ENCODE results near the gene POLR2A. TPM values are rescaled to one million over a fixed set of nuclear protein-coding genes. Genes with fewer than 3 reads are reported as not detected.

Gene POLR2A
- total RNA-seq (2022; extraction: Qiagen RNA extraction; ENCODE audit: low read depth) = 69.1 to 95.1 TPM (median 80.5 TPM) in 5 replicates

GRCh38 chr17:7484067-7484918 is at the start of gene POLR2A:
TSS of gene POLR2A (plus strand) at chr17:7484366.

GRCh38 chr17:7439462-7440112 is 44.6 kb upstream of the POLR2A start, which contains the start of gene FGF11:
TSS of gene FGF11 (plus strand) at chr17:7439512. CDS start at chr17:7439621, 109 bp downstream.

DNA sequence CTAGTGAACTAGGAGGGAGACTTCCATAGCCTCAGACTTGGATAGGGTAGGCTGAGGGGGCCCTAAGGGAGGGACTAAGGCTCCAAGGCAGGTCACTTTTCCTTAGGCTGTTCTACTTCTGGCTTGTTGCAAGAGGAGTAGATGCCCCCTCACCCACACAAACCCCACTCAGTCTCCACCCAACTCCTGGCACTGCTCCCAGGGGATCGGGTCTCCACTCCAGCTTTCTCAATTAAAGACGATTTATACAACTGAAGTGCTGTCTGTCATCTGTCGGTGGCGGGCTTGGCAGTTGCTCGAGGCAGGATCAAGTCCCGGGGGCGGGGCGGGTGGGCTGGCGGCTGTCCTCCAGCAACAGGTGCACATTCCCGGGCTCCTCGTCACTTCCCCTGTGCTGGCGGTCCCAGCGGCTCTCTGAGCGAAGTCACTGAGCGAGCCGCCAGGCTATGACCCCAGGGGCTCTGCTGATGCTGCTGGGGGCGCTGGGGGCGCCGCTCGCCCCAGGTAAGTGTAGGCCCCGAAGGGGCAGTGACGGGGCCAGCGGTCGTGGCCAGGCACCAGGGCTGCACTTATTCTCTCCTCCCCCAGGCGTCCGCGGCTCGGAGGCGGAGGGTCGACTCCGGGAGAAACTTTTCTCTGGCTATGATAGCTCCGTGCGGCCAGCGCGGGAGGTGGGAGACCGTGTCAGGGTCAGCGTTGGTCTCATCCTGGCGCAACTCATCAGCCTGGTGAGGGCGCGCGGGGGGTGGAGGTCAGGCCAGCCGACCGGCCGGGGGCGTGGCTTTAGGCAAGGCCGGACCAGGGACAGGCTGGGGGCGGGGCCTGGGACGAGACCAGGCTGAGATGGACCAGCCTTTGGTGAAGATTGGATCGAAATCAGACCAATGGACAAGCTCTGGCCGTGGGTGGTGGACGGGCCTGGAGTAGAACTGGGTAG is 39.2 kb upstream of the POLR2A start, which contains the start of gene CHRNB1:
Gene CHRNB1 (plus strand): TSS at position 380 of the 937 bp plus-strand sequence. CDS start 67 bp downstream, at position 447.

DNA sequence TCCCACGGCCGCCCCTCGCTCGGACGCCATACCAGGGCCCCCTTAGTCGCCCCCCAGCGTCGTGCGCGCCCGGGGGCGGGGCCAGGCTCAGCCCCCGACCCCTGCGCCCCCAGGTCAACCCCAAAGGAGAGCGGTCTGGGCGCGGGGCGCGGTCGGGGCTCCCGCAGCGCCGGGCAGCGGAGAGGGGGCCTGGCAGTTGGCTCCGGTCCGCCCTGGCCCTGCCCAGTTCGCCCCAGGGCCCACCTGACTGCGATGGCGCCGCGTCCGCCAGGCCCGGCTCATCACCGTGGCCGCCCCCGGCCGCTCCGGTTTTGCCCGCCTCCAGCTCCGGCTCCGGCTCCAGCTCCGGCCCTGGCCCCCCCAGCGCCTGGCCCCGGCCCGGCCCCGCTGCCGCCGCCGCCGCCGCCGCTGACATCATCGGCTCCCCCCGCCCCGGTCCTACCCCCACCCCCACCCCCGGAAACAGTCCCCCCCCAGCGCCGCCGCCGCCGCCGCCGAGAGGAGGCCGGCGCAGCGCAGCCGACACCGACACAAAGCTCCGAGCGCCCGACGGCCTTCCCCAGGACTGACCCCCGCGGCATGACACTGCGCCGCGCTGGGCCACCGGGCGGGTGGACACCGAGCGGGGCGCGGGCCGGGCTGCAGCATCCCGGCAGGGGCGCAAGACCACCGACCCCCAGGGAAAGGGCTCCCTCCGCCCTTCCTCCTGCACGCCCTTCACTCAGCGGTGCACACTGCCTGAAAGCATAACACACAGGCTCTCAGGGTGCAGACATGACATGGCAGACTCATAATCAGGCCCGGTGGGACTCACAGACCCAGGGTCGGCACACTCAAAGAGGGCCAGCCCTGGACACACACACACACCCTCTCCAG is 4.7 kb upstream of the POLR2A start, which contains the start of gene ZBTB4:
Gene ZBTB4 (minus strand): TSS at position 419 of the 876 bp plus-strand sequence. CDS start 12,830 bp downstream, outside the sequence.

DNA sequence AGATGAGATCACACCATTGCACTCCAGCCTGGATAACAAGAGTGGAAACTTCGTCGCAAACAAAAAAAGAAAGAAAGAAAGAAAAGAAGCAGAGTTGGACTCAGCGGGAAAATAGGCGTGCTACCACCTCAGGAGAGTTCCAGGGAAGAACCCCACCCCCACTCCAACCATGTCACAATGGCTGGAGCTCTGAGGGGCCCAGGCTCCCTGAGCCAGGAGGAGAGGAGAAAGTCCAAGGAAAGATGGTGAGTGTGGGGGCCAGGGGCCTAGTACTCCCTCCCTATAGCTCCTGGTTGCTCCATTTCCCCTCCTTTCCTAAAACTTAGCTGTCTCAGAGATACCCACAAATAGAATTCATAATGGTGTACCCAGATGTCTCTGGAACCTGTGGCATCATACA is 2.9 kb upstream of the POLR2A start, which contains the start of gene SLC35G6:
Gene SLC35G6 (plus strand): TSS at position 172 of the 400 bp plus-strand sequence. CDS start 71 bp downstream, at position 243.

DNA sequence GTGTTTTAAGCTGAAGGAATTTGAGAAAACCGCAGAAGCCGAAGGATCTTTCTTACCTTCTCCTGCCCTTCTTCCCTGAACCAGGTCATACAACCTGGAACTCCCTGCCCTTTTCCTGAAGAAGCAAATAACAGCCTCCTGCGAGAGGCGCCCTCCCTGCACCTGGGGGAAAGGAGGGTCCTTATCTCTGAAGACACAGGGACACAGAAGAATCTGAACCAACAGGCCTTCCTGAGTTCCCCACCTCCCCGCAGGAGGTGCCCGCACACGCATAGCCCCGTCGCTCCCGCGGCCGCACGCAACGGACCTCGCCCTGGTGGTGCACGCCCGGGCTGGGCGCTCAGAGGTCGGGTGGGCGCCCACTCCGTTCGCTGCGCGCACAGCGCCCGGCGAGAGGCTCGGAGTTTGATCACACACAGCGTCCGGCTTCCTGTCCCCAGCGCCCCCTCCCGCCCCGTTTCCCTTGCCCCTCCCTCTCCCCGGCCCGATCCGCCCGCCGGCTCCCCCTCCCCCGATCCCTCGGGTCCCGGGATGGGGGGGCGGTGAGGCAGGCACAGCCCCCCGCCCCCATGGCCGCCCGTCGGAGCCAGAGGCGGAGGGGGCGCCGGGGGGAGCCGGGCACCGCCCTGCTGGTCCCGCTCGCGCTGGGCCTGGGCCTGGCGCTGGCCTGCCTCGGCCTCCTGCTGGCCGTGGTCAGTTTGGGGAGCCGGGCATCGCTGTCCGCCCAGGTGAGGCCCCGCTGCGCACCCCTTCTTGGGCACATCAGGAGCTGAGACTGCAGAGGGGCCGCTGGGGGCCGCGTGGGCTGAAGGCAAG is 64.6 kb downstream of the POLR2A start, which contains the start of gene TNFSF12:
Gene TNFSF12 (plus strand): TSS at position 474 of the 816 bp plus-strand sequence. CDS start 96 bp downstream, at position 570.

Other genes with a start within 250 kb of the POLR2A start
- 31.4 to 43.0 TPM (median 35.3 TPM) in 5 replicates for gene DVL2, start 249.8 kb upstream of the POLR2A start, total RNA-seq (2022; extraction: Qiagen RNA extraction; ENCODE audit: low read depth)
- 90.3 to 102 TPM (median 93.3 TPM) in 5 replicates for gene PHF23, start 244.9 kb upstream of the POLR2A start, total RNA-seq (2022; extraction: Qiagen RNA extraction; ENCODE audit: low read depth)
- gene GABARAP, start 241.9 kb upstream of the POLR2A start, total RNA-seq (2022; extraction: Qiagen RNA extraction; ENCODE audit: low read depth) = 605 to 729 TPM (median 704 TPM) in 5 replicates
- gene CTDNEP1, start 232.6 kb upstream of the POLR2A start, total RNA-seq (2022; extraction: Qiagen RNA extraction; ENCODE audit: low read depth) = 208 to 246 TPM (median 226 TPM) in 5 replicates
- 116 to 129 TPM (median 124 TPM) in 5 replicates for gene ELP5, start 232.2 kb upstream of the POLR2A start, total RNA-seq (2022; extraction: Qiagen RNA extraction; ENCODE audit: low read depth)
- gene CLDN7, start 221.9 kb upstream of the POLR2A start, total RNA-seq (2022; extraction: Qiagen RNA extraction; ENCODE audit: low read depth) = 0.63 to 0.91 TPM (median 0.76 TPM) in 5 replicates
- 0.13 to 0.27 TPM (median 0.16 TPM) in 5 replicates for gene SLC2A4, start 202.6 kb upstream of the POLR2A start, total RNA-seq (2022; extraction: Qiagen RNA extraction; ENCODE audit: low read depth)
- 0.40 to 0.60 TPM (median 0.53 TPM) in 5 replicates for gene YBX2, start 189.7 kb upstream of the POLR2A start, total RNA-seq (2022; extraction: Qiagen RNA extraction; ENCODE audit: low read depth)
- 1,614 to 1,831 TPM (median 1,704 TPM) in 5 replicates for gene EIF5A, start 176.7 kb upstream of the POLR2A start, total RNA-seq (2022; extraction: Qiagen RNA extraction; ENCODE audit: low read depth)
- gene GPS2, start 169.0 kb upstream of the POLR2A start, total RNA-seq (2022; extraction: Qiagen RNA extraction; ENCODE audit: low read depth) = 75.1 to 106 TPM (median 95.2 TPM) in 5 replicates
- gene NEURL4, start 155.0 kb upstream of the POLR2A start, total RNA-seq (2022; extraction: Qiagen RNA extraction; ENCODE audit: low read depth) = 27.1 to 33.9 TPM (median 31.9 TPM) in 5 replicates
- gene ACAP1, start 147.8 kb upstream of the POLR2A start, total RNA-seq (2022; extraction: Qiagen RNA extraction; ENCODE audit: low read depth) = 3.9 to 7.6 TPM (median 4.2 TPM) in 5 replicates
- 12.5 to 15.9 TPM (median 13.7 TPM) in 5 replicates for gene KCTD11, start 132.2 kb upstream of the POLR2A start, total RNA-seq (2022; extraction: Qiagen RNA extraction; ENCODE audit: low read depth)
- not detected in 5 replicates for gene TMEM95, start 129.2 kb upstream of the POLR2A start, total RNA-seq (2022; extraction: Qiagen RNA extraction; ENCODE audit: low read depth)
- 1.3 to 1.8 TPM (median 1.6 TPM) in 5 replicates for gene TNK1, start 103.3 kb upstream of the POLR2A start, total RNA-seq (2022; extraction: Qiagen RNA extraction; ENCODE audit: low read depth)
- gene PLSCR3, start 89.8 kb upstream of the POLR2A start, total RNA-seq (2022; extraction: Qiagen RNA extraction; ENCODE audit: low read depth) = 34.1 to 39.8 TPM (median 34.4 TPM) in 5 replicates
- gene TMEM256, start 80.3 kb upstream of the POLR2A start, total RNA-seq (2022; extraction: Qiagen RNA extraction; ENCODE audit: low read depth) = 181 to 226 TPM (median 200 TPM) in 5 replicates
- 15.4 to 21.5 TPM (median 18.0 TPM) in 5 replicates for gene NLGN2, start 76.5 kb upstream of the POLR2A start, total RNA-seq (2022; extraction: Qiagen RNA extraction; ENCODE audit: low read depth)
- 0.08 TPM in 1 of 5 replicates, not detected in the others for gene SPEM1, start 64.0 kb upstream of the POLR2A start, total RNA-seq (2022; extraction: Qiagen RNA extraction; ENCODE audit: low read depth)
- gene SPEM2, start 58.8 kb upstream of the POLR2A start, total RNA-seq (2022; extraction: Qiagen RNA extraction; ENCODE audit: low read depth) = 0.07 TPM in 1 of 5 replicates, not detected in the others
- 0.03 TPM in 2 of 5 replicates, not detected in the others for gene SPEM3, start 55.5 kb upstream of the POLR2A start, total RNA-seq (2022; extraction: Qiagen RNA extraction; ENCODE audit: low read depth)
- gene TMEM102, start 48.9 kb upstream of the POLR2A start, total RNA-seq (2022; extraction: Qiagen RNA extraction; ENCODE audit: low read depth) = 10.3 to 13.9 TPM (median 12.1 TPM) in 5 replicates
- 0.86 to 1.3 TPM (median 1.1 TPM) in 5 replicates for gene FGF11, start 44.9 kb upstream of the POLR2A start, total RNA-seq (2022; extraction: Qiagen RNA extraction; ENCODE audit: low read depth)
- gene CHRNB1, start 39.3 kb upstream of the POLR2A start, total RNA-seq (2022; extraction: Qiagen RNA extraction; ENCODE audit: low read depth) = 5.4 to 7.8 TPM (median 7.1 TPM) in 5 replicates
- 21.4 to 26.2 TPM (median 24.4 TPM) in 5 replicates for gene ZBTB4, start 4.7 kb upstream of the POLR2A start, total RNA-seq (2022; extraction: Qiagen RNA extraction; ENCODE audit: low read depth)
- gene SLC35G6, start 2.9 kb upstream of the POLR2A start, total RNA-seq (2022; extraction: Qiagen RNA extraction; ENCODE audit: low read depth) = not detected in 5 replicates
- 8.4 to 13.8 TPM (median 11.7 TPM) in 5 replicates for gene TNFSF12, start 64.7 kb downstream of the POLR2A start, total RNA-seq (2022; extraction: Qiagen RNA extraction; ENCODE audit: low read depth)
- gene TNFSF13, start 74.4 kb downstream of the POLR2A start, total RNA-seq (2022; extraction: Qiagen RNA extraction; ENCODE audit: low read depth) = 0.53 to 0.94 TPM (median 0.70 TPM) in 5 replicates
- gene SENP3, start 77.6 kb downstream of the POLR2A start, total RNA-seq (2022; extraction: Qiagen RNA extraction; ENCODE audit: low read depth) = 90.8 to 107 TPM (median 105 TPM) in 5 replicates
- gene CD68, start 95.3 kb downstream of the POLR2A start, total RNA-seq (2022; extraction: Qiagen RNA extraction; ENCODE audit: low read depth) = 31.9 to 41.8 TPM (median 37.0 TPM) in 5 replicates
- 117 to 176 TPM (median 130 TPM) in 5 replicates for gene MPDU1, start 99.5 kb downstream of the POLR2A start, total RNA-seq (2022; extraction: Qiagen RNA extraction; ENCODE audit: low read depth)
- 0.36 to 0.44 TPM (median 0.37 TPM) in 5 replicates for gene SOX15, start 105.7 kb downstream of the POLR2A start, total RNA-seq (2022; extraction: Qiagen RNA extraction; ENCODE audit: low read depth)
- gene FXR2, start 130.5 kb downstream of the POLR2A start, total RNA-seq (2022; extraction: Qiagen RNA extraction; ENCODE audit: low read depth) = 59.9 to 63.2 TPM (median 61.1 TPM) in 5 replicates
- gene SAT2, start 143.5 kb downstream of the POLR2A start, total RNA-seq (2022; extraction: Qiagen RNA extraction; ENCODE audit: low read depth) = 75.9 to 92.6 TPM (median 88.1 TPM) in 5 replicates
- 0.38 to 0.70 TPM (median 0.50 TPM) in 5 replicates for gene SHBG, start 145.8 kb downstream of the POLR2A start, total RNA-seq (2022; extraction: Qiagen RNA extraction; ENCODE audit: low read depth)
- gene ATP1B2, start 166.6 kb downstream of the POLR2A start, total RNA-seq (2022; extraction: Qiagen RNA extraction; ENCODE audit: low read depth) = 0.13 to 0.27 TPM (median 0.24 TPM) in 5 replicates
- gene TP53, start 203.1 kb downstream of the POLR2A start, total RNA-seq (2022; extraction: Qiagen RNA extraction; ENCODE audit: low read depth) = 50.2 to 60.1 TPM (median 56.6 TPM) in 5 replicates
- gene WRAP53, start 204.1 kb downstream of the POLR2A start, total RNA-seq (2022; extraction: Qiagen RNA extraction; ENCODE audit: low read depth) = 33.2 to 47.3 TPM (median 45.3 TPM) in 5 replicates
- 1.2 to 1.9 TPM (median 1.6 TPM) in 5 replicates for gene EFNB3, start 220.8 kb downstream of the POLR2A start, total RNA-seq (2022; extraction: Qiagen RNA extraction; ENCODE audit: low read depth)
- gene DNAH2, start 233.4 kb downstream of the POLR2A start, total RNA-seq (2022; extraction: Qiagen RNA extraction; ENCODE audit: low read depth) = 0.01 to 0.09 TPM (median 0.02 TPM) in 5 replicates

Data from A549 treated with DMSO at 1 μM for 4 hours (cell line).